Right forelimb (tissue), 1 donor: ENCODE results near the gene PARD3B.

ENCODE experiments used
- DNase-seq: peaks from one replicate; pipeline ENCODE4 v3.0.0-alpha.2; 2018

Gene PARD3B

GRCh38 chr2:204591225-204591624, 46.0 kb downstream of the PARD3B start:
- no peak for DNase-seq

GRCh38 chr2:204604061-204604460, 58.8 kb downstream of the PARD3B start:
- no peak for DNase-seq

- no peak for DNase-seq
Observed at GRCh38 chr2:204608237-204608939, 63.1 kb downstream of the PARD3B start.

- DNase-seq = no peak
Observed at GRCh38 chr2:204611017-204611631, 65.8 kb downstream of the PARD3B start.

DNA sequence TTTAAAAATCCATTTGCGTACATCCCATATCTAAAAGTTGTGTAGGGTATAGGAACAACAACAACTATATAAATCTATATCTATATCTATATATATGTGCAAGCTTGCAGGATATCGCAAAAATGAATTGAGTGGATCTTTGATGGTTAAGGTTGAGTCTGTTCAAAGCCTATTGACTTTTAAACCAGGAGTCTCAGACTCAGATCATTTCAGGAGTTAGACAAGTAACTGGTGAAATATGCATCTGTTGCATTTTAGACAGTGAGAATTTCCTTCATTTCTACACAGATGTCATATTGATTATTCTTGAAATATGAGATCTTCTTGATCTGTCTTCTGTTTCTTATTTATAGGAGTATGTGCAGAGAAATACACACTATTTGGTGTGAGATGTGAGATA, 66.5 kb downstream of the PARD3B start:
- DNase-seq = no peak

GRCh38 chr2:204613635-204614034, 68.4 kb downstream of the PARD3B start:
- no peak for DNase-seq

- no peak for DNase-seq
Observed at GRCh38 chr2:204615456-204615855, 70.2 kb downstream of the PARD3B start.

- no peak for DNase-seq
Observed at GRCh38 chr2:204625135-204625534, 79.9 kb downstream of the PARD3B start.

- no peak for DNase-seq
Observed at GRCh38 chr2:204628926-204629712, 83.8 kb downstream of the PARD3B start.

GRCh38 chr2:204632410-204632809, 87.1 kb downstream of the PARD3B start:
- no peak for DNase-seq

GRCh38 chr2:204634564-204634963, 89.3 kb downstream of the PARD3B start:
- no peak for DNase-seq

DNA sequence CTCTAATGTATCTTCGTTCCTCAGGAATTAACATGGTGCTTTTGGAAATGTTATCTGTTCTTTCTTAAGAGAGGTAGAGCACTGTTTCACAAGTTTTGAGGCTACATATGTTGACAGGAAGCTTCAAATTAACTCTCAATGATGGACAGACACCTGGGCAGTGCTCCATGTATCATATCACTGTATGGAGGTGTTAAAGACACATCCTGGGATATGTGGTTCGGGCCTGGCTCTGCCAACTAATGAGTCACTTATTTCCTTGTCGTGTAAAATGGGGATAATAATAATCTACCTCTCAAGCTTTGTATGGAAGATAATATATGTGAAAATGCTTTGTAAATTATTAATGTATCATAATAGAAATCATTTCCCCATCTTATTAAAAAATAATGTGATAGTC, 90.2 kb downstream of the PARD3B start:
- no peak for DNase-seq

GRCh38 chr2:204638471-204639194, 93.4 kb downstream of the PARD3B start:
- DNase-seq = no peak

- no peak for DNase-seq
Observed at GRCh38 chr2:204643326-204643725, 98.1 kb downstream of the PARD3B start.

- no peak for DNase-seq
Observed at GRCh38 chr2:204645018-204645773, 99.9 kb downstream of the PARD3B start.

DNA sequence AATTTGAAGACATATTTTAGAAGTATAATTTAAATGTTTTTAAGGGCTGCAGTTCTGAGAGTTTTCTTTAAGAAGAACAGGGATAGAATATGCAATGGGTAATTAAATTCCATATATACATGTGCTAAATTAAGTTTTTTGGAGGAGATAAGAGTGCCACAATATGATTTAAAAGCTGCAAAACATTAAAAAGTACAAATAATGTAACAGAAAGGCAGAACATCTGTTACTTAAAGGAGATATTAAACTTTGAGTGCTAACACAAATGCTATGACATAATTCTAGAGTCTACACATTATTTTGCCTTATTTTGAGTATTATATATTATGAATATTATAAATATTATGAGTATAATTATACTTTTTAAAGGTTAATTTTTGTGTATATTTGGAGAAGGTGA, 102.4 kb downstream of the PARD3B start:
- DNase-seq = no peak

DNA sequence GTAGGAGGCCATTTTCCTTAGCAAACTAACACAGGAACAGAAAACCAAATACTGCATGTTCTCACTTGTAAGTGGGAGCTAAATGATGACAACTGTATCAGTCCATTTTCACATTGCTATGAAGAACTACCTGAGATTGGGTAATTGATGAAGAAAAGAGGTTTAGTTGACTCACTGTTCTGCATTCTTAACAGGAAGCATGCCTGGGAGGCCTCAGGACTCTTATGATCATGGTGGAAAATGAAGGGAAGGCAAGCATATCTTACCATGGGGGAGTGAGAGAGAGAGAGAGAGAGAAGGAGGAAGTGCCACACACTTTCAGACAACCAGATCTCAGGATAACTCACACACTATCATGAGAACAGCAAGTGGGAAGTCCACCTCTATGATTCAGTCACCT, 105.3 kb downstream of the PARD3B start:
- no peak for DNase-seq

GRCh38 chr2:204652063-204652462, 106.8 kb downstream of the PARD3B start:
- DNase-seq = no peak

GRCh38 chr2:204654669-204655068, 109.4 kb downstream of the PARD3B start:
- no peak for DNase-seq

GRCh38 chr2:204655101-204655500, 109.8 kb downstream of the PARD3B start:
- no peak for DNase-seq

GRCh38 chr2:204655626-204656025, 110.4 kb downstream of the PARD3B start:
- no peak for DNase-seq

GRCh38 chr2:204657024-204657423, 111.7 kb downstream of the PARD3B start:
- DNase-seq = no peak

DNA sequence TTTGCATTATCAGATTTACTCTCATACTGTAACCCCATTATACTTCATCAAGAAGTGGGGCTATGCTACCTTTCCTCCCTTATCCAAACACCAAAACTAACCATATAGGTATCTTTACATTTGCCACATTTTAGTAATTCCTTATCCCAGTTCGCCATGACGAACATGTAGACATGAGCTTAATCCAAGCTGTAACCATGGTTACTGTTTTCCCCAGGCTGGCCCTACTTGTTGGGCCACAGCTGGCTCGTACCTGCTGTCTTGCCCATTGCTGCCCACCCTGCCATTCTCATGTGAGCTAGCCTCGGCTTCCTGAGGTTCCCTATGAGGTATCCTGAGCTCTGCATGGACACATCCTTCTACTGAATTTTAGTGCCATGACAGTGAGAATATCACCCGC, 117.7 kb downstream of the PARD3B start:
- no peak for DNase-seq
